ENCODE measurements around the gene ASCC1.

ASCC1 gene

GRCh38 chr10:72134785-72135767, 81.0 kb downstream of the ASCC1 start:
- H3K9ac ChIP-seq (ENCODE audit: insufficient read length, low read depth), result no peak overlapping the region
- no peak overlapping the region for H3K4me3 ChIP-seq (ENCODE audit: insufficient read length, low read depth)
- H3K9me3 ChIP-seq (ENCODE audit: insufficient read depth, low read length), result peaks cover 5% of the 10 kb centered on the region; the same call in 1 of the 2 replicates
- no peak for DNase-seq (ENCODE audit: low read depth, low spot score)
- TF ChIP-seq ZNF274 (IDR thresholded peaks at IDR 0.05; ENCODE audit: low read depth, low read length) (no peak), YY1 (IDR thresholded peaks at IDR 0.05; ENCODE audit: insufficient read depth, insufficient read length) (no peak), SUZ12 (IDR thresholded peaks at IDR 0.05; ENCODE audit: extremely low read depth, insufficient read depth, insufficient read length) (no peak)
- H3K4me1 ChIP-seq (ENCODE audit: insufficient read depth, insufficient read length), result no peaks in the 10 kb centered on the region
- no peaks in the 10 kb centered on the region for H3K27me3 ChIP-seq (ENCODE audit: insufficient read depth, insufficient read length)
- peaks cover 5% of the 10 kb centered on the region for H3K36me3 ChIP-seq (ENCODE audit: insufficient read depth, insufficient read length, low read length)

- DNase-seq (ENCODE audit: low read depth, low spot score), result no peak
- H3K4me1 ChIP-seq (ENCODE audit: insufficient read depth, insufficient read length), result no peaks in the 10 kb centered on the region
- H3K36me3 ChIP-seq (ENCODE audit: insufficient read depth, insufficient read length, low read length), result peaks cover 5% of the 10 kb centered on the region
- no peak overlapping the region for H3K9ac ChIP-seq (ENCODE audit: insufficient read length, low read depth)
- H3K27me3 ChIP-seq (ENCODE audit: insufficient read depth, insufficient read length), result no peaks in the 10 kb centered on the region
- H3K9me3 ChIP-seq (ENCODE audit: insufficient read depth, low read length), result peaks cover 5% of the 10 kb centered on the region; the same call in 1 of the 2 replicates
- no peak overlapping the region for H3K4me3 ChIP-seq (ENCODE audit: insufficient read length, low read depth)
- TF ChIP-seq SUZ12 (IDR thresholded peaks at IDR 0.05; ENCODE audit: extremely low read depth, insufficient read depth, insufficient read length) (no peak), YY1 (IDR thresholded peaks at IDR 0.05; ENCODE audit: insufficient read depth, insufficient read length) (no peak), ZNF274 (IDR thresholded peaks at IDR 0.05; ENCODE audit: low read depth, low read length) (no peak)
Observed at GRCh38 chr10:72133517-72133916, 82.6 kb downstream of the ASCC1 start.

DNA sequence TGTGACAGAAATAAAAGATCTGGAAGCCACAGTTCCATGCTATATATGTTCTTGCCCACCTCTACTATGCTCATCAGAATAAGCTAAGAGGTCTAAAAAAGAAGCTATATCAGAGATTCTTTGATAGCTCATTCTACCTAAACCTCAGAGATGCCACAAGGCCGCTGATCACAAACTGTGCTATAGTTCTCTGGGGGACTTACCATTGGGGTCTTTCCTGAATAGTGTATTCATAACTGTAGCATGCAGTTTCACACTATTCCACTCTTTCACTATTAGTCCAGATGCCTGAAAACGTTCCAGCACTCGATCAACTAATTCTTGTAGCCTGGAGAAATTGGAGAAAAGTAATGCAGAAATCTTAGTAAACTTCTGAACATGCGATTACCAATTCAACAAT, 83.2 kb downstream of the ASCC1 start:
- no peak overlapping the region for H3K4me3 ChIP-seq (ENCODE audit: insufficient read length, low read depth)
- H3K36me3 ChIP-seq (ENCODE audit: insufficient read depth, insufficient read length, low read length), result peaks cover 5% of the 10 kb centered on the region
- H3K27me3 ChIP-seq (ENCODE audit: insufficient read depth, insufficient read length), result no peaks in the 10 kb centered on the region
- no peak overlapping the region for H3K9ac ChIP-seq (ENCODE audit: insufficient read length, low read depth)
- DNase-seq (ENCODE audit: low read depth, low spot score), result no peak
- peaks cover 5% of the 10 kb centered on the region; the same call in 1 of the 2 replicates for H3K9me3 ChIP-seq (ENCODE audit: insufficient read depth, low read length)
- TF ChIP-seq ZNF274 (IDR thresholded peaks at IDR 0.05; ENCODE audit: low read depth, low read length) (no peak), SUZ12 (IDR thresholded peaks at IDR 0.05; ENCODE audit: extremely low read depth, insufficient read depth, insufficient read length) (no peak), YY1 (IDR thresholded peaks at IDR 0.05; ENCODE audit: insufficient read depth, insufficient read length) (no peak)
- H3K4me1 ChIP-seq (ENCODE audit: insufficient read depth, insufficient read length), result no peaks in the 10 kb centered on the region

- no peak for TF ChIP-seq ZNF274 (IDR thresholded peaks at IDR 0.05; ENCODE audit: low read depth, low read length)
- no peak for TF ChIP-seq YY1 (IDR thresholded peaks at IDR 0.05; ENCODE audit: insufficient read depth, insufficient read length)
- no peak for TF ChIP-seq SUZ12 (IDR thresholded peaks at IDR 0.05; ENCODE audit: extremely low read depth, insufficient read depth, insufficient read length)
- no peaks in the 10 kb centered on the region for H3K4me1 ChIP-seq (ENCODE audit: insufficient read depth, insufficient read length)
- no peak for DNase-seq (ENCODE audit: low read depth, low spot score)
- H3K9ac ChIP-seq (ENCODE audit: insufficient read length, low read depth), result no peak overlapping the region
- no peak overlapping the region for H3K4me3 ChIP-seq (ENCODE audit: insufficient read length, low read depth)
- peaks cover 5% of the 10 kb centered on the region for H3K36me3 ChIP-seq (ENCODE audit: insufficient read depth, insufficient read length, low read length)
- H3K27me3 ChIP-seq (ENCODE audit: insufficient read depth, insufficient read length), result no peaks in the 10 kb centered on the region
- H3K9me3 ChIP-seq (ENCODE audit: insufficient read depth, low read length), result no peaks in the 10 kb centered on the region
Observed at GRCh38 chr10:72127571-72127970, 88.5 kb downstream of the ASCC1 start.

- Histone ChIP-seq H3K4me3 (ENCODE audit: insufficient read length, low read depth) (no peak overlapping the region), H3K4me1 (ENCODE audit: insufficient read depth, insufficient read length) (no peaks in the 10 kb centered on the region), H3K36me3 (ENCODE audit: insufficient read depth, insufficient read length, low read length) (no peaks in the 10 kb centered on the region), H3K27me3 (ENCODE audit: insufficient read depth, insufficient read length) (no peaks in the 10 kb centered on the region), H3K9me3 (ENCODE audit: insufficient read depth, low read length) (no peaks in the 10 kb centered on the region), H3K9ac (ENCODE audit: insufficient read length, low read depth) (no peak overlapping the region)
- DNase-seq (ENCODE audit: low read depth, low spot score), result no peak
- TF ChIP-seq SUZ12 (IDR thresholded peaks at IDR 0.05; ENCODE audit: extremely low read depth, insufficient read depth, insufficient read length), result no peak
- TF ChIP-seq ZNF274 (IDR thresholded peaks at IDR 0.05; ENCODE audit: low read depth, low read length), result no peak
- TF ChIP-seq YY1 (IDR thresholded peaks at IDR 0.05; ENCODE audit: insufficient read depth, insufficient read length), result no peak
Observed at GRCh38 chr10:72126872-72127232, 89.2 kb downstream of the ASCC1 start.

- H3K27me3 ChIP-seq (ENCODE audit: insufficient read depth, insufficient read length), result no peaks in the 10 kb centered on the region
- no peak overlapping the region for H3K9ac ChIP-seq (ENCODE audit: insufficient read length, low read depth)
- DNase-seq (ENCODE audit: low read depth, low spot score), result no peak
- no peak overlapping the region for H3K4me3 ChIP-seq (ENCODE audit: insufficient read length, low read depth)
- H3K36me3 ChIP-seq (ENCODE audit: insufficient read depth, insufficient read length, low read length), result no peaks in the 10 kb centered on the region
- no peaks in the 10 kb centered on the region for H3K9me3 ChIP-seq (ENCODE audit: insufficient read depth, low read length)
- no peaks in the 10 kb centered on the region for H3K4me1 ChIP-seq (ENCODE audit: insufficient read depth, insufficient read length)
- TF ChIP-seq SUZ12 (IDR thresholded peaks at IDR 0.05; ENCODE audit: extremely low read depth, insufficient read depth, insufficient read length), result no peak
- TF ChIP-seq YY1 (IDR thresholded peaks at IDR 0.05; ENCODE audit: insufficient read depth, insufficient read length), result no peak
- no peak for TF ChIP-seq ZNF274 (IDR thresholded peaks at IDR 0.05; ENCODE audit: low read depth, low read length)
Observed at GRCh38 chr10:72126184-72126871, 89.7 kb downstream of the ASCC1 start.

DNA sequence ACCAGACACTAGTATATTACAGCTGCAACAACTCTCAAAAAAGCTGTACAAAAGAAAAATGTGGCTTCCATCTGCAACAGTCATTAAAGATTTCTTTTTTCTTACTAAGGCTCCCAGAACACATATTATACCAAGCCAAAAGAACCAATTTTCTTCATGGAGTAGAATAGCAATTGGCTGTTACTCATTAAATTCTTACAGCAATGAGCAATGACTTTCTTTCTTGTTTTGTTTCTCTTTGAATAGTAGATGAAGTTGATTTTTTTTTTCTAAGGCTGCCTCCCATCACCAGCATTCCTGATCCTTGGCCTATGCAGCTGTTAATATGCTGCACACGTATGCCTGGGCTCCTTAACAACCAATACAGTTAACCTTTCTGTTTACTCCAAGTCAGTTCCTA, 91.1 kb downstream of the ASCC1 start:
- Histone ChIP-seq H3K4me1 (ENCODE audit: insufficient read depth, insufficient read length) (no peaks in the 10 kb centered on the region), H3K36me3 (ENCODE audit: insufficient read depth, insufficient read length, low read length) (no peaks in the 10 kb centered on the region), H3K9ac (ENCODE audit: insufficient read length, low read depth) (no peak overlapping the region), H3K27me3 (ENCODE audit: insufficient read depth, insufficient read length) (no peaks in the 10 kb centered on the region), H3K9me3 (ENCODE audit: insufficient read depth, low read length) (no peaks in the 10 kb centered on the region), H3K4me3 (ENCODE audit: insufficient read length, low read depth) (no peak overlapping the region)
- no peak for TF ChIP-seq SUZ12 (IDR thresholded peaks at IDR 0.05; ENCODE audit: extremely low read depth, insufficient read depth, insufficient read length)
- no peak for DNase-seq (ENCODE audit: low read depth, low spot score)

Measured in NT2/D1 (cell line).